ENCODE measurements around the gene ARHGEF33.
A peak's percentile ranks its signal among the peaks of the same experiment; 100 is the strongest.

The ARHGEF33 gene

DNA sequence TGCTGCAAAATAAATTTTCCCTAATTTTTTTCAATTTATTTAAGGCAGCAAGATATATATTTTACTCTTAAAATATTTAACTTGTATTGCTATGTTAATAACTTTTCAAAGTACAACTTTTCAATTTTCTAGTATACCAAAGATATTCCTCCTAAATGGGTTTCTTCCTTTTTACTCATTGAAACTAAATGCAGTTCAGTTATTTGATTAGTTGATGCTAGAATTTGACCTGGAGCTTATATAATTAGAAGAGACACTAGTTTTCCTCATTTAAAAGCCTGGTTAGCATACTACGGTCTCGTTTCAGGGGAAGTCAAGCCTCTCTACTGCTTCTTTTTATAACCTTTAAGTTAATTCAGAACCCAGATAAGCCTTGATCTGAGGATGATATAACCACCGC, at the start of gene ARHGEF33:
Gene ARHGEF33, plus strand, starts transcription at position 301 of the 400 bp plus-strand sequence. CDS start 29,573 bp downstream, outside the sequence.
- DNase-seq (ENCODE audit: low spot score) = no peak

DNA sequence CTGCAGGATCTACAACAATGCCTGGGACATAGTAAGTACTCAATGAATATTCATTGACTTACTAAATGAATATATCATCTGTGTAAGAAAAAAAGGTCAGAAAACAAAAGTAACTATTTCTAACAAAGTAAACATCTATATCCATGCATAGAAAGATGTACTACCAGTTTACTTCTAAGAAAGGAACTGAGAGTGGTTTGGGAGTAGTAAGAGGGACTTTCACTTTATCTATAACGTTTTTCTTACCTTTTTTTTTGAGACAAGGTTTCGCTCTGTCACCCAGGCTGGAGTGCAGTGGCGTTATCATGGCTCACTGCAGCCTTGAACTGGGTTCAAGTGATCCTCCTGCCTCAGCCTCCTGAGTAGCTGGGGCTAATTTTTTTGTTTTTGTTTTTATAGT, 39.6 kb upstream of the ARHGEF33 start:
- DNase-seq (ENCODE audit: low spot score) = no peak

- no peak for DNase-seq (ENCODE audit: low spot score)
Measured at GRCh38 chr2:38856165-38856564, 33.5 kb upstream of the ARHGEF33 start.

GRCh38 chr2:38862476-38862875, 27.2 kb upstream of the ARHGEF33 start:
- DNase-seq (ENCODE audit: low spot score) = no peak

GRCh38 chr2:38863061-38863695, 26.5 kb upstream of the ARHGEF33 start:
- no peak for DNase-seq (ENCODE audit: low spot score)

- DNase-seq (ENCODE audit: low spot score) = no peak
Measured at GRCh38 chr2:38866773-38867443, 22.8 kb upstream of the ARHGEF33 start.

- DNase-seq (ENCODE audit: low spot score) = no peak
Measured at GRCh38 chr2:38871432-38871831, 18.2 kb upstream of the ARHGEF33 start.

GRCh38 chr2:38873763-38874162, 15.9 kb upstream of the ARHGEF33 start:
- DNase-seq (ENCODE audit: low spot score) = no peak

DNA sequence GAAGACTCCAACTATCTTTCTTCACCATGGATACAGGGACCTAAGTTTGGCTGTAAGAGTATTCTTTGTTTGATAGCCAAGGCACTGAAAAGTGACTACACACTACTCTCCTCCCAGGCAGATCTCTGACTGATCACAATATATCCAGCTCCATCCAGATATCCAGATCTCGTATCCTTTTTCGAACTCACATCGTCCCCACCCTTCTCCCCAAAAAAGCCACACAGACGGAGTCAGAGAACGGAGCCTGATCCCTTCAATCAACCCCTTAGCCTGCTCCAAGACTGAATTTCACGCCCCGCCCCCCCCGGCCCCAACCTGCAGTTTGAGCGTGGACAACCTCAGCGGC, 14.5 kb upstream of the ARHGEF33 start:
- no peak for DNase-seq (ENCODE audit: low spot score)

GRCh38 chr2:38875576-38876367, 13.9 kb upstream of the ARHGEF33 start, which contains the start of the genes DHX57 and MORN2:
TSS of gene DHX57 (minus strand) at chr2:38875934. CDS start at chr2:38868405, 7,529 bp downstream.
TSS of gene MORN2 (plus strand) at chr2:38875976.
- peak; percentile 78 for DNase-seq (ENCODE audit: low spot score)

DNA sequence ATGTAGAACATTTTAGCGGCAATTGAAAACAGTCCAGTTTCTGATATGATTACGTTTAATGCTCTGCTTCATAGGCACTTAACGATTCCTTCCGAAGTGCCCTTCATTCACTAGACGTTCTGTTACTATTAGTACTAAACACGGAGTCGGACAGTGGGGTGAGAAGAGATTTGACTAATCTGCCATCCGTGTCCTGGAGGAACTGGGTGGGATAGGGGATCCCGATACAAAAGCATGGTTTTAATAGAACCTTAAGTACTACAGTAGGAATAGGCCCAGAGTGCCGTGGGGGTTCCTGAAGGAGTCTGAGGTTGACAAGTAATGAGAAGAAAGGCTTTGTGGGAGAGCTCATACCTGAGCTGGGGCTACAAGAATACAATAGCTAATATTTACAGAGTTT, 13.3 kb upstream of the ARHGEF33 start:
- no peak for DNase-seq (ENCODE audit: low spot score)

- no peak for DNase-seq (ENCODE audit: low spot score)
Measured at GRCh38 chr2:38886063-38886462, 3.6 kb upstream of the ARHGEF33 start.

DNA sequence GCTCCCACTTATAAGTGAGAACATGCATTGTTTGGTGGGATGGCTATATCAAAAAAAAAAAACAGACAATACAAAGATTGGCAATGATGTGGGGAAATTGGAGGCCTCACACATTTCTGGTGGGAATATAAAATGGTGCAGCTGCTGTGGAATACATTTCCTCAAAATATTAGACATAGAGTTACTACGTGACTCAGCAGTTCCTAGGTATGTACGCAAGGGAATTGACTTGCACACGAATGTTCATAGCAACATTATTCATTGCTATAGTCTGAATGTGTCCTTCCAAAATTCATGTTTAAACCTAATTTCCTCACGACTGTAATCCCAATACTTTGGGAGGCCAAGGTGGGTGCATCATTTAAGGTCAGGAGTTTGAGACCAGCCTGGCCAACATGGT, 2.3 kb upstream of the ARHGEF33 start:
- DNase-seq (ENCODE audit: low spot score) = no peak

DNA sequence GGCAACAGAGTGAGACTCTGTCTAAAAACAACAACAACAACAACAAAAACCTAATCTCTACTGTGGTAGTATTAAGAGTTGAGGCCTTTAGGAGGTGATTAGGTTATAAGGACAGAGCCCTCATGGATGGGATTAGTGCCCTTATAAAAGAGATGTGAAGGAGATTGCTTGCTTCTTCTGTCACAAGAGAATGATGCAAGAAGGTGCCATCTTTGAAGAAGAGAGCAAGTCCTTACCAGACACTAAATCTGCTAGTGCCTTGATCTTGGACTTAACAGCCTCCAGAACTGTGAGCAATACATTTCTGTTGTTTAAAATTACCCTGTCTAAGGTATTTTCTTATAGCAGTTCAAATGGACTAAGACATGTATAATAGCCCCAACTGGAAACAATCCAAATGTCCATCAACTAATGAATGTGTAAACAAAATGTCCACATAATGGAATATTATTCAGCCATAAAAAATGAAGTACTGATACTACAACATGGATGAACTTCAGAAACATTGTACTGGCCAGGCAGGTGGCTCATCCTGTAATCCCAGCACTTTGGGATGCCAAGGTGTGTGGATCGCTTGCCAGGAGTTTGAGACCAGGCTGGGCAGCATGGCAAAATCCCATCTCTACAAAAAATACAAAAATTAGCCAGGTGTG, 1.6 kb upstream of the ARHGEF33 start:
- DNase-seq (ENCODE audit: low spot score) = no peak

- no peak for DNase-seq (ENCODE audit: low spot score)
Measured at GRCh38 chr2:38889045-38889444, 630 bp upstream of the ARHGEF33 start.

- no peak for DNase-seq (ENCODE audit: low spot score)
Measured at GRCh38 chr2:38892819-38893218, 3.1 kb downstream of the ARHGEF33 start.

GRCh38 chr2:38898256-38898655, 8.6 kb downstream of the ARHGEF33 start:
- DNase-seq (ENCODE audit: low spot score) = no peak

GRCh38 chr2:38900726-38901125, 11.1 kb downstream of the ARHGEF33 start:
- no peak for DNase-seq (ENCODE audit: low spot score)

GRCh38 chr2:38905251-38905650, 15.6 kb downstream of the ARHGEF33 start:
- DNase-seq (ENCODE audit: low spot score) = no peak

DNA sequence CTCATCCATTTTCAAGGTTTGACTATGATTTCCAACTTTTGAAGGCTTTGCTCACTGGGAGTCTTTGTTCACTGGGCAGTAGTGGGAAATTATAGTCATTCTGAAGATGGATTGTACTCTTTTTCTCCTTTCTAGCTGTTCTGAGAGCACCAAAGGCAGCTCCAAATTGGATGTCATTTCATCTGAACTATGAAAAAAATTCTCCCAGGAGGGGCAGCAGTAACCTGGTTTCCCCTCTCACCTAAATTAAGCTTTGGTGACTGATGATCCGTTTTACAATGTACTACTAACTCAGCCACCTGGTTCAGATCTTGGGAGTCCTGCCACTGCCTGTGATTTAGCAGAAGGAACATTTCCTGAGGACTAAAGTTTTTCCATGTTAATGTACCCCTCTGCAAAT, 17.6 kb downstream of the ARHGEF33 start:
- no peak for DNase-seq (ENCODE audit: low spot score)

- DNase-seq (ENCODE audit: low spot score) = no peak
Measured at GRCh38 chr2:38907743-38908562, 18.3 kb downstream of the ARHGEF33 start.

- DNase-seq (ENCODE audit: low spot score) = no peak
Measured at GRCh38 chr2:38909872-38910271, 20.2 kb downstream of the ARHGEF33 start.

Data from CD4-positive, alpha-beta T cell treated with Interleukin-6 at 100 ng/mL for 8 hours (primary cell).